ENCODE data around the gene STX1A. TPM values are rescaled to one million over a fixed set of nuclear protein-coding genes. Genes with fewer than 3 reads are reported as not detected.

The STX1A gene
- total and polyA plus RNA-seq, 2 of the 13 experiments (the other 11 are each of a cell fraction or from before 2014, with no cell fraction given): 6.1 to 12.2 TPM

- TF ChIP-seq TFE3 (CRISPR knock-in tag; IDR thresholded peaks at IDR 0.05) (no peak), ZNF225 (CRISPR knock-in tag; IDR thresholded peaks at IDR 0.05) (no peak), REST (IDR thresholded peaks at IDR 0.05; ENCODE audit: borderline replicate concordance in 1 of 2, low read depth in 1 of 2, low read length in 2 of 2) (0 out of 4 replicates have a peak, but pooled peaks of 1 of the 2 experiments have one; percentile 13), CEBPZ (IDR thresholded peaks at IDR 0.05; ENCODE audit: low read length) (no peak), JUND (CRISPR knock-in tag; IDR thresholded peaks at IDR 0.05) (no peak), ELK4 (CRISPR knock-in tag; IDR thresholded peaks at IDR 0.05; ENCODE audit: borderline replicate concordance) (no peak), TARDBP (CRISPR knock-in tag; IDR thresholded peaks at IDR 0.05) (0 out of 2 replicates have a peak, but pooled peaks have one; percentile 21), DDIT3 (CRISPR knock-in tag; IDR thresholded peaks at IDR 0.05) (no peak), ZNF446 (CRISPR knock-in tag; IDR thresholded peaks at IDR 0.05) (0 out of 2 replicates have a peak, but pooled peaks have one; percentile 10), NCOA1 (CRISPR knock-in tag; IDR thresholded peaks at IDR 0.05) (no peak), ZNF224 (CRISPR knock-in tag; IDR thresholded peaks at IDR 0.05) (no peak; the same call in 1 of the 2 replicates), PHF8 (CRISPR knock-in tag; IDR thresholded peaks at IDR 0.05) (peak; percentile 99), ZNF574 (CRISPR knock-in tag; IDR thresholded peaks at IDR 0.05) (peak; percentile 73)
Observed at GRCh38 chr7:73683056-73683787, 36.2 kb downstream of the STX1A start, which contains the start of the genes BUD23 and DNAJC30 (continued).
